22Rv1 (cell line): Measurements from ENCODE around the gene PHF20.

ENCODE experiments used
- H3K27ac ChIP-seq: fragments of 450-650 bp; 2 replicates; pipeline ENCODE4 v1.5.1; 2017
- CTCF ChIP-seq: fragments of 450-650 bp; IDR thresholded peaks from 2 replicates; pipeline ENCODE4 v1.5.1; 2017; ENCODE audit warnings: mild to moderate bottlenecking
- ZFX ChIP-seq: fragments of 450-650 bp; IDR thresholded peaks from 2 replicates; pipeline ENCODE4 v1.6.1; 2017; ENCODE audit warnings: antibody characterized with exemption, borderline replicate concordance

PHF20 gene

GRCh38 chr20:35735826-35736470 is 35.9 kb upstream of the PHF20 start:
- TF ChIP-seq ZFX, result no peak
- H3K27ac ChIP-seq, result no peak overlapping the region

GRCh38 chr20:35737865-35738333 is 33.9 kb upstream of the PHF20 start:
- H3K27ac ChIP-seq, result no peak overlapping the region
- no peak for TF ChIP-seq CTCF
- TF ChIP-seq ZFX, result no peak

GRCh38 chr20:35738410-35739179 is 33.2 kb upstream of the PHF20 start:
- no peak for TF ChIP-seq ZFX
- TF ChIP-seq CTCF, result no peak
- no peak overlapping the region for H3K27ac ChIP-seq

- H3K27ac ChIP-seq, result no peak overlapping the region
- TF ChIP-seq CTCF (no peak; the same call in 1 of the 2 replicates), ZFX (no peak)
Observed at GRCh38 chr20:35739294-35740163, 32.3 kb upstream of the PHF20 start.

GRCh38 chr20:35741892-35742740 is 29.7 kb upstream of the PHF20 start, which contains the start of gene RBM39:
Gene RBM39 (minus strand): TSS chr20:35742260. CDS start chr20:35740874, 1,386 bp downstream.
- TF ChIP-seq CTCF (peak; percentile 30; the same call in 1 of the 2 replicates), ZFX (no peak)

GRCh38 chr20:35742741-35743523 is 28.9 kb upstream of the PHF20 start:
- TF ChIP-seq ZFX, result no peak
- TF ChIP-seq CTCF, result peak; percentile 1; the same call in 1 of the 2 replicates
- peak overlapping the region; percentile 94 for H3K27ac ChIP-seq

More at GRCh38 chr20:35741892-35742740, 29.7 kb upstream of the PHF20 start, which contains the start of gene RBM39:
- peak within 1 kb of the TSS; percentile 94 for H3K27ac ChIP-seq
